ENCODE data around the gene OTOG.

GRCh38 chr11:17506314-17506713, 40.7 kb upstream of the OTOG start:
- TF ChIP-seq EZH2 (IDR thresholded peaks at IDR 0.05; ENCODE audit: insufficient read depth, poor library complexity, severe bottlenecking) (no peak), EZH2phosphoT487 (IDR thresholded peaks at IDR 0.05; ENCODE audit: insufficient read depth, low read depth) (no peak)

Data from GM23248 (cell line).